Testis (tissue), 3 donors: ENCODE data around the gene NOS1AP. TPM values are rescaled to one million over a fixed set of nuclear protein-coding genes. Genes with fewer than 3 reads are reported as not detected.

Experiments used
- DNase-seq: peaks from one replicate; pipeline ENCODE4 v3.0.0-alpha.2; 2019
- H3K27ac ChIP-seq, 2 donors: fragments of 200-600 bp; sonication (generic); one replicate each; pipeline ENCODE4 v1.5.1; 2019
- H3K27me3 ChIP-seq: fragments of 200-600 bp; sonication (generic); one replicate; pipeline ENCODE4 v1.5.1; 2019
- H3K36me3 ChIP-seq: fragments of 200-600 bp; sonication (generic); one replicate; pipeline ENCODE4 v1.5.1; 2017; ENCODE audit warnings: low read depth; ENCODE audit errors: missing control alignments
- H3K4me1 ChIP-seq: fragments of 200-600 bp; sonication (generic); one replicate; pipeline ENCODE4 v1.5.1; 2019
- H3K4me3 ChIP-seq, 2 donors: fragments of 200-600 bp; sonication (generic); one replicate each; pipeline ENCODE4 v1.5.1; 2017 to 2019
- H3K9me3 ChIP-seq: fragments of 200-600 bp; sonication (generic); one replicate; pipeline ENCODE4 v1.5.1; 2017
- CTCF ChIP-seq, 3 experiments: fragments of 450-650 bp in 2 of 3; fragments of 200-600 bp in 1 of 3; sonication (generic) in 1 of 3; IDR thresholded peaks; one replicate each; pipeline ENCODE4 v1.5.1; 2016 to 2019; ENCODE audit warnings: antibody characterized with exemption in 3 of 3, mild to moderate bottlenecking in 2 of 3, moderate library complexity in 1 of 3
- POLR2A ChIP-seq: fragments of 450-650 bp; IDR thresholded peaks from one replicate; pipeline ENCODE4 v1.6.1; 2017; ENCODE audit warnings: antibody characterized with exemption, mild to moderate bottlenecking, moderate library complexity
- WGBS, 2 donors: methylation state at CpG; one replicate each; pipeline ENCODE4 v1.1.5; 2018; 5-methylcytosine and 5-hydroxymethylcytosine counted together
- intact Hi-C: fragments of 100-400 bp; cut with DNase I; formaldehyde crosslinking; loops from one replicate; pipeline ENCODE4 v1.15.1; 2023; ENCODE audit warnings: low total_unique reads
- polyA plus RNA-seq: library from polyadenylated mRNA; stranded (reverse); fragments of 350-450 nt; fragmentation: Illumina TruSeq; extraction: RNeasy Lipid Tissue Mini Kit (QIAGEN cat#74804); gene quantifications from one replicate; pipeline ENCODE4 v1.2.3, GENCODE V29; 2014; ENCODE audit warnings: low read depth, low replicate concordance; ENCODE audit not compliant: insufficient read depth
- total RNA-seq, 2 donors: library from RNA; depleted of rRNA; stranded (reverse); fragments of >200 nt; gene quantifications; one replicate each; pipeline ENCODE4 v1.2.3, GENCODE V29; 2016

The NOS1AP gene
- total and polyA plus RNA-seq, 3 donors from 2014 or later = 2.1 to 5.1 (median 4.1) TPM

GRCh38 chr1:162137179-162137960 is 67.9 kb downstream of the NOS1AP start:
- no peaks in the 10 kb centered on the region for H3K9me3 ChIP-seq
- H3K4me3 ChIP-seq = no peak overlapping the region
- H3K27ac ChIP-seq = no peak overlapping the region
- no peak for TF ChIP-seq CTCF (IDR thresholded peaks at IDR 0.05)
- TF ChIP-seq POLR2A = no peak
- WGBS, 2 donors = 80 to 87% methylated on average over 8 of the region's 8 CpGs
- H3K4me1 ChIP-seq = no peaks in the 10 kb centered on the region
- H3K36me3 ChIP-seq = no peaks in the 10 kb centered on the region
- DNase-seq = no peak
- no peaks in the 10 kb centered on the region for H3K27me3 ChIP-seq
- intact Hi-C loops = no loop called here

- TF ChIP-seq CTCF (IDR thresholded peaks at IDR 0.05) = no peak
- no peak for TF ChIP-seq POLR2A
- no peaks in the 10 kb centered on the region for H3K27me3 ChIP-seq
- no peaks in the 10 kb centered on the region for H3K4me1 ChIP-seq
- H3K9me3 ChIP-seq = no peaks in the 10 kb centered on the region
- no peak overlapping the region for H3K27ac ChIP-seq
- intact Hi-C loops = no loop called here
- WGBS, 2 donors = 82 to 96% methylated on average over 2 of the region's 2 CpGs
- no peaks in the 10 kb centered on the region for H3K36me3 ChIP-seq
- no peak overlapping the region for H3K4me3 ChIP-seq
- DNase-seq = no peak
These were observed 68.6 kb downstream of the NOS1AP start for GRCh38 chr1:162138112-162138511.

GRCh38 chr1:162138599-162139181 is 69.2 kb downstream of the NOS1AP start:
- no peak overlapping the region for H3K27ac ChIP-seq
- DNase-seq = no peak
- H3K9me3 ChIP-seq = no peaks in the 10 kb centered on the region
- no peaks in the 10 kb centered on the region for H3K4me1 ChIP-seq
- H3K27me3 ChIP-seq = no peaks in the 10 kb centered on the region
- WGBS, 2 donors = 25 to 49% methylated on average over 4 of the region's 4 CpGs
- H3K4me3 ChIP-seq = no peak overlapping the region
- no peaks in the 10 kb centered on the region for H3K36me3 ChIP-seq
- intact Hi-C loops = no loop called here
- TF ChIP-seq CTCF (IDR thresholded peaks at IDR 0.05) (no peak), POLR2A (no peak)

- Histone ChIP-seq H3K27ac (no peak overlapping the region), H3K27me3 (no peaks in the 10 kb centered on the region), H3K9me3 (no peaks in the 10 kb centered on the region), H3K4me3 (no peak overlapping the region), H3K4me1 (no peaks in the 10 kb centered on the region), H3K36me3 (no peaks in the 10 kb centered on the region)
- 77 to 94% methylated on average over 1 of the region's 1 CpG for WGBS, 2 donors
- intact Hi-C loops = no loop called here
- no peak for DNase-seq
- no peak for TF ChIP-seq POLR2A
- TF ChIP-seq CTCF (IDR thresholded peaks at IDR 0.05) = no peak
These were observed 69.7 kb downstream of the NOS1AP start for GRCh38 chr1:162139211-162139610.
